Upper lobe of right lung (tissue), 1 donor: ENCODE data around the gene FABP3. TPM values are rescaled to one million over a fixed set of nuclear protein-coding genes. Genes with fewer than 3 reads are reported as not detected.

Experiments used
- ATAC-seq: fragments of 200-7000 bp; cut with Tn5 transposase; one replicate; pipeline ENCODE4 v1.9.1; 2020; ENCODE audit warnings: mild to moderate bottlenecking, moderate library complexity
- DNase-seq: peaks from one replicate; pipeline ENCODE4 v3.0.0-alpha.2; 2020
- H3K27ac ChIP-seq: fragments of 200-600 bp; one replicate; pipeline ENCODE4 v1.8.0; 2022
- H3K27me3 ChIP-seq: fragments of 200-600 bp; one replicate; pipeline ENCODE4 v1.8.0; 2022; ENCODE audit warnings: mild to moderate bottlenecking
- H3K36me3 ChIP-seq: fragments of 200-600 bp; one replicate; pipeline ENCODE4 v1.8.0; 2022
- H3K4me1 ChIP-seq: fragments of 200-600 bp; one replicate; pipeline ENCODE4 v1.8.0; 2022
- H3K4me3 ChIP-seq: fragments of 200-600 bp; one replicate; pipeline ENCODE4 v1.8.0; 2022; ENCODE audit warnings: mild to moderate bottlenecking
- H3K9me3 ChIP-seq: fragments of 200-600 bp; one replicate; pipeline ENCODE4 v1.8.0; 2022
- intact Hi-C: fragments of 100-400 bp; cut with DNase I; formaldehyde crosslinking; loops from one replicate; pipeline ENCODE4 v1.11.0; 2022
- total RNA-seq: library from RNA; stranded (reverse); fragmentation: NEBNext Ultra II Directional; extraction: Animal tissue kit (Norgen Biotek cat#: 25700); gene quantifications from one replicate; pipeline ENCODE4 v1.2.1, GENCODE V29; 2021
- TF ChIP-seq, protein P1 (sequence below): fragments of 200-600 bp; IDR thresholded peaks from one replicate; pipeline ENCODE4 v1.8.0; 2022; ENCODE audit warnings: antibody characterized with exemption
- donor health status: DM: no; HTN: yes; CAD: no; lungs with severe emphysema.

FABP3 gene
- total RNA-seq, 1 donor from 2014 or later, result 63.6 TPM

DNA sequence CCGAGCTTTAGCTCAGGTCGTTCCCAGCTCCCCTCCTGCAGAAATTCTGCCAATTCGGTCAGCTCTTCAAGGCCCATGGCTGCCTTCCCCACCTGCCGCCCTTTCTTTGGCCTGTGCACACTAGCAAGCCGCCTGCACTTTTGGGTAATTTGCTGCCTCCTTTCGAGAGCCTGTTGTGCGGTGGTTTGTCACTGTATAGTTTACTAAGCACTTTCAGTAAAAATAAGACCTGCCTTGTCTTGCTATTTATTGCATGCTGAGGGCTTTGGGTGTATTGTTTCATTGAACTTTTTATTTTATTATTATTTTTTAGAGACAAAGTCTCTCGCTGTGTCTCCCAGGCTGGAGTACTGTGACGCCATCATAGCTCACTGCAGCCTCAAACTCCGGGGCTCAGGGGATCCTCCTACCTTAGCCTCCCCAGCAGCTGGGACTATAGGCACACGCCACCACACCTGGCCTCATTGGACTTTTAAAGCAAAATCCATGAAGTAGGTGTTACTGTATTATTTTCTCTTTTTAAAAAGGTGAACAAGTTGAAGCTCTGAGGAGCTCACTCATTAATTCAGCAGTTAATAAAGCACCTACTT lies 1.1 kb upstream of the FABP3 start:
- intact Hi-C loops, result no loop called here
- Histone ChIP-seq H3K36me3 (no peaks in the 10 kb centered on the region), H3K4me3 (peak overlapping the region; percentile 52), H3K9me3 (no peaks in the 10 kb centered on the region), H3K27ac (peak overlapping the region; percentile 77), H3K27me3 (no peaks in the 10 kb centered on the region), H3K4me1 (peaks cover 14% of the 10 kb centered on the region)
- ATAC-seq (no peak), DNase-seq (no peak)
- TF ChIP-seq, protein P1, sequence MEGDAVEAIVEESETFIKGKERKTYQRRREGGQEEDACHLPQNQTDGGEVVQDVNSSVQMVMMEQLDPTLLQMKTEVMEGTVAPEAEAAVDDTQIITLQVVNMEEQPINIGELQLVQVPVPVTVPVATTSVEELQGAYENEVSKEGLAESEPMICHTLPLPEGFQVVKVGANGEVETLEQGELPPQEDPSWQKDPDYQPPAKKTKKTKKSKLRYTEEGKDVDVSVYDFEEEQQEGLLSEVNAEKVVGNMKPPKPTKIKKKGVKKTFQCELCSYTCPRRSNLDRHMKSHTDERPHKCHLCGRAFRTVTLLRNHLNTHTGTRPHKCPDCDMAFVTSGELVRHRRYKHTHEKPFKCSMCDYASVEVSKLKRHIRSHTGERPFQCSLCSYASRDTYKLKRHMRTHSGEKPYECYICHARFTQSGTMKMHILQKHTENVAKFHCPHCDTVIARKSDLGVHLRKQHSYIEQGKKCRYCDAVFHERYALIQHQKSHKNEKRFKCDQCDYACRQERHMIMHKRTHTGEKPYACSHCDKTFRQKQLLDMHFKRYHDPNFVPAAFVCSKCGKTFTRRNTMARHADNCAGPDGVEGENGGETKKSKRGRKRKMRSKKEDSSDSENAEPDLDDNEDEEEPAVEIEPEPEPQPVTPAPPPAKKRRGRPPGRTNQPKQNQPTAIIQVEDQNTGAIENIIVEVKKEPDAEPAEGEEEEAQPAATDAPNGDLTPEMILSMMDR, result no peak

DNA sequence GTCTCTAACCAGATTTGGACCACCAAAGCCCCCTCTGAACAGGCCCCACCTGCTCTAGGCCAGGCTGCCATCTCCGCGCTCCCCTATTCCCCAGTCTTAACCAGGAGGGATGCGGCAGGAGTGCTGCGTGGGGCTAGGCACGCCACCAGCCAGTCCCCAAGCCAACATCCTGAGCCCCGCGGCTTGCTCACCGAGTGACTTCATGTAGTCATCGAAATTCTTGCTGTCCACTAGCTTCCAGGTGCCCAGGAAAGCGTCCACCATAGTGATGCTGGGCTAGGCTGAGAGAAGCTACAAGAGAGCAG lies 173 bp downstream of the FABP3 start:
- Histone ChIP-seq H3K4me3 (peak overlapping the region; percentile 52), H3K27me3 (no peaks in the 10 kb centered on the region), H3K9me3 (no peaks in the 10 kb centered on the region), H3K36me3 (no peaks in the 10 kb centered on the region), H3K4me1 (peaks cover 14% of the 10 kb centered on the region), H3K27ac (peak overlapping the region; percentile 77)
- intact Hi-C loops, result no loop called here
- TF ChIP-seq, protein P1, result no peak
- ATAC-seq (no peak), DNase-seq (no peak)

DNA sequence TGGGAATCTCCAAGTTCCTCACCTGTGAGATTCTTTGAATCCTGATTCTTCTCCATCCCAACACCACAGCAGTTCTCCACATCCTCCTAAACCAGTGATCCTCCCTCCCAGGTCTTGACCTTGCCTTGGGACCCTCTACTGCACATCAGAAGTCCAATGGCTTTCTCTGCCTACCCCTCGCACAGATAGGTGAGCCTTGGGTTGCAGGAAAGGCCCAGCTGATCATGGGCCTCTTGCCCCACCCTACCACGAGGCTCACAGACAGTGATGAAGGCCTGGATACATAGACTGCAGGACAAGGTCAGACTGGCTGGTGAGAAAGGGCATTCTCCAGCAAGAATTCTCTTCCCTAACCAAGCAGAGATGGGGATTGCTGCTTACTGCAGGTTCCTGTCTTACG lies 825 bp downstream of the FABP3 start:
- no peaks in the 10 kb centered on the region for H3K27me3 ChIP-seq
- H3K27ac ChIP-seq, result no peak overlapping the region
- no peak for ATAC-seq
- DNase-seq, result no peak
- peak overlapping the region; percentile 52 for H3K4me3 ChIP-seq
- no peaks in the 10 kb centered on the region for H3K9me3 ChIP-seq
- H3K36me3 ChIP-seq, result no peaks in the 10 kb centered on the region
- intact Hi-C loops, result no loop called here
- peaks cover 14% of the 10 kb centered on the region for H3K4me1 ChIP-seq
- TF ChIP-seq, protein P1, result no peak

DNA sequence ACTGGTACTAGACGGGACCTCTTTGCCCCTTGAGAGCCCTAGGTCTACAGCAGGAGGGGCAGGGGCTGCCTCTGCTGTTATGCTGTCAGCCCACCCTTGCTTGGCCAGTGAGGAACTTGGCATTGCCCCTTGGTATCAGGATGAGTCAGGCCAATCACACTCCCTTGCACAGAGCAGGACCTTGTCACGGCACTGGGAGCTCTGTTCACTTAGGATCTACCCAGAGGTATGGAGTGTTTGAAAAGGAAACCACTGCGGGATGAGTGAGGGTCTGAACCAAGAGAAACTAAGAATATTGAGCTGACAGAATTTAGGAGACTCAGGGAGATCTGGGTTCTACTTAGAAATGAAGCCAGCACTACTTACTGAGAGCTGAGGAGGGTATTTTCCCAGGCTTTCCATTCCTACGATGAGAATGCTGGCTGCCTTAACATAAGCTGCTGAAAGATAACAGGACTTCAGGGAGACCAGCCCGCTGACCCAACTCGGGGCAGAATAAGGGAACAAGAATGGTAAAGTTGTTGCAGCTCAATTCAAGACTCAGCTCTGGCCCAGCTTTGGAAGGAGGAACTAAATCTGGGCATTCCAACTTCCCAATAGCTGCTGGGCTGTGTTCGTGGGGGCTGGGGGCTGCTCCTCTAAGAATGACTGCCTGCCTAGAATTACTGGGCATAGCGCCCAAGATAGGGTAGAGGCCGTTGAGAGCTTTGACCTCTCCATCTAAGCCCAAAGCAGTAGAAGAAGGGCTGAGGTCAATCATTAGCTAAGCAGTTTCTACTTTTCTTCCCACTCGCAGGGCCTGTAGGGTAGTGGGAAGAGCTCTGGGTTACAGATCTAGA lies 1.5 kb downstream of the FABP3 start:
- ATAC-seq (no peak), DNase-seq (no peak)
- no peaks in the 10 kb centered on the region for H3K36me3 ChIP-seq
- peaks cover 14% of the 10 kb centered on the region for H3K4me1 ChIP-seq
- TF ChIP-seq, protein P1, result no peak
- no peaks in the 10 kb centered on the region for H3K27me3 ChIP-seq
- H3K4me3 ChIP-seq, result peak overlapping the region; percentile 52
- no peaks in the 10 kb centered on the region for H3K9me3 ChIP-seq
- H3K27ac ChIP-seq, result no peak overlapping the region
- intact Hi-C loops, result no loop called here

DNA sequence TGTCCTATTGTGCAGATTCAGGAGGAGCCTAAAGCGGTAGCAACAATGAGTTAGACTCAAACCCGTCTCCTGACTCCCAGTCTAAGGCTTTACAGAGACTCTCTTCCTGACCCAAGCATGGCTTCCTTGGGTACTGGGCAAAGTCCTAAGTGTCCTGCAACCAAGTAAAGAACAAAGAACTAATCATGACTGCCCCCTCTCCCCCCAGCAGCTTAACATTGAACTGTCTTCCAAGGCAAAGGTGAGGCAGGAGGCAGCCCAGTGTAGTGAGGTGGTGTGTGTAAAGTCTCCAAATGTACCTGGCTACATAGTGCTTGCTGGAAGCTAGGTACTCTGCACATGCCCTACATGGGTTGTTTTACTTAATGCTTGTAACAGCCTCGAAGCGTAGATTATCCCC lies 2.3 kb downstream of the FABP3 start:
- no peak for ATAC-seq
- Histone ChIP-seq H3K36me3 (peaks cover 2% of the 10 kb centered on the region), H3K27me3 (no peaks in the 10 kb centered on the region), H3K9me3 (no peaks in the 10 kb centered on the region), H3K4me1 (peaks cover 14% of the 10 kb centered on the region), H3K27ac (no peak overlapping the region), H3K4me3 (no peak overlapping the region)
- DNase-seq, result no peak
- TF ChIP-seq, protein P1, result no peak
- intact Hi-C loops, result no loop called here
